T-helper 1 cell treated with Interleukin-12 subunit alpha and Interleukin-12 subunit beta and Interleukin-4 antibody, amounts not matched to agents 30 ng/mL and 1 ng/mL, for 36 hours (primary cell): ENCODE results near the gene KMT5B. TPM values are rescaled to one million over a fixed set of nuclear protein-coding genes. Genes with fewer than 3 reads are reported as not detected.

ENCODE experiments used
- intact Hi-C: fragments of 100-400 bp; cut with micrococcal nuclease; formaldehyde crosslinking; loops from one replicate; pipeline ENCODE4 v1.15.1; 2024
- total RNA-seq: library from RNA; stranded (reverse); gene quantifications from 2 replicates; pipeline ENCODE4 v1.2.3, GENCODE V29; 2022

KMT5B gene
- total RNA-seq, 1 donor from 2014 or later: 36.7 TPM

DNA sequence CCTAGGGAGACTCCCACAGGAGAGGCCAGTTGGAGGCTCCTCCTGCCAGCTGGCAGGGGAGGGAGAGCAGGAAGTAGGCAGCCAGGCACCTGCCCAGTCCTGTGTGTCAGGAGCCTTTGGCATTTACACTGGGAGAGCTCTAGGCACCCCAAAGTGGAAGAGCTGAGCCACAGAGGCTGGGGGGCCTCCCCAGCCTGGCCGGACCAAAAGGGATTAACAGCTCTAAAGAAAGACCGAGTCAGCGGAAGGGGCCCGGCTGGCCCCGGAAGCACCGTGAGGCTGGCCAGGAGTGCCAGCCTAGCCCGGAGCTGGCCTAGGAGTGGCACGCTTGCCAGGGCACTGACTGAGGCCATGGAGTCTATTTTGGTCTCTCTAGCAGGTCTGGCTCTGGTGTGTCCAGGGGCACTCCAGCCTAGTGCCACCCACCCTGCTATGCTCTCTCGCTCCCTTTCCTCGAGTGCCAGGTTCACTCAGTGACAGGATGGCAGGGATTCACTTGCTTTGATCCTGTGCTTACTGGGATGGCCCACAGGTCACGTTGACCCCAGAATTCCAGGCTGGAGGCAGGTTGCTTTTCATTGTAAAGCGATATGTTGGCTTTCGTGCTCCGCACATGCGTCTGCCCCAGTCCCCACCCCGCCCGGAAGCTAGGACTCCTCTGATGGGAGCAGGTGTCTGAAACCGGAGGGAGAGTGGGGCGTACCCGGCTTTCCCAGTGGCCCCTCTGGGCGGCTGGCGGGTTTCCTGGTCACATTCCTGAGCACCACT lies 3.3 kb upstream of the KMT5B start:
- intact Hi-C loops: loop anchor here (10.0 kb wide), 1 partner anchor 828 kb away; the partner anchor contains the start of gene TPCN2

GRCh38 chr11:68215524-68216170 lies 2.6 kb upstream of the KMT5B start:
- intact Hi-C loops: loop anchor here (2.0 to 10.0 kb wide), 2 partner anchors 245 to 829 kb away; partner anchors contain the start of genes PPP6R3 and TPCN2

DNA sequence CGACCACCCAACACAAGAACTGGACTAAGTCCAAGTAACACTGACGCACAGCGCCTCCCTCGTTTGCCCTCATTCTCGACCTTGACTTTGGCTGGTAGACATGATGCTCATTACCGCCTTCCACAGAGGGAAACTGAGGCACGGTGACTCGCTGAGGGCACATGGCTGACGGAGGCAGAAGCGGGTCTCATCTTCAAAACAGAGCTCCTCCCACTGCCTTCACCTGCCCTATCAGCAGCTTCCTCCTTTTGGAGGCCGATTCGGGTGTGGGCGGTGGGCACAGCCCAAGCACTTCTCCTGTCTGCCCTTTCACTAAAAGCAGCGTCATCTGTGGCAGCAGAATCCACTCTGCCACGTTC lies 2.0 kb upstream of the KMT5B start:
- intact Hi-C loops: loop anchor here (2.0 to 10.0 kb wide), 2 partner anchors 246 to 830 kb away; partner anchors contain the start of genes PPP6R3 and TPCN2

GRCh38 chr11:68214173-68215086 lies 1.3 kb upstream of the KMT5B start:
- intact Hi-C loops: loop anchor here (2.0 to 10.0 kb wide), 2 partner anchors 246 to 830 kb away; partner anchors contain the start of genes PPP6R3 and TPCN2

DNA sequence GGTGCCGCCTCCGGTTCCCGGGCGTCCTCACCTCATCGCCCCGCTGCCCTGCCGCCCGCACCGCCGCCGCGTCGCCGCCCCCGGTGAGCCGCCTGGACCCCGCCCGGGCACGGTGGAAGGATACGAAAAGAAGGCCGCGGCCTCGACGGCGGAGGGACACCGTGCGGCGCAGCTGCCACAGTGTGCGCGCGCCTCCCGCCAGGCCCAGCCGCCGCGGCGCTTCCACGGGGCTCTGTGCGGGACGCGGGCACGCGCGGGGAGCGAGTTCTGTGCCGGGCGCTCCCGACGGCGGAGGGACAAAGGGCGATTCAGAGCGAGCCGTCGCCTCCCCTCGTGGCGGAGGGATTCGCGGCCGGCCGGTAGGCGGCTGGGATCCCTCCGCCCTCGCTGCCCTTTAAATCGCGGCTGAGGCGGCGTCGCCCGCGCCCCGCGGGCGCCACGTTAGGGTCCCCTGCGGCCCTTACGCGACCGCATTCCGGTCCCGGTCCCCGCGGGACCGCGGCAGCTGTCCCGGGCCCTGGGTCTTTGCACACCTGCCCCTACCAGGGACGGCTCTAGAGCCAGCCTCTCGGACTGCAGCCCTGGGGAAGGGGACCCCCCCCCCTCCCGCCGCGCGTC lies 568 bp upstream of the KMT5B start:
- intact Hi-C loops: loop anchor here (2.0 to 10.0 kb wide), 2 partner anchors 247 to 831 kb away; partner anchors contain the start of genes PPP6R3 and TPCN2

DNA sequence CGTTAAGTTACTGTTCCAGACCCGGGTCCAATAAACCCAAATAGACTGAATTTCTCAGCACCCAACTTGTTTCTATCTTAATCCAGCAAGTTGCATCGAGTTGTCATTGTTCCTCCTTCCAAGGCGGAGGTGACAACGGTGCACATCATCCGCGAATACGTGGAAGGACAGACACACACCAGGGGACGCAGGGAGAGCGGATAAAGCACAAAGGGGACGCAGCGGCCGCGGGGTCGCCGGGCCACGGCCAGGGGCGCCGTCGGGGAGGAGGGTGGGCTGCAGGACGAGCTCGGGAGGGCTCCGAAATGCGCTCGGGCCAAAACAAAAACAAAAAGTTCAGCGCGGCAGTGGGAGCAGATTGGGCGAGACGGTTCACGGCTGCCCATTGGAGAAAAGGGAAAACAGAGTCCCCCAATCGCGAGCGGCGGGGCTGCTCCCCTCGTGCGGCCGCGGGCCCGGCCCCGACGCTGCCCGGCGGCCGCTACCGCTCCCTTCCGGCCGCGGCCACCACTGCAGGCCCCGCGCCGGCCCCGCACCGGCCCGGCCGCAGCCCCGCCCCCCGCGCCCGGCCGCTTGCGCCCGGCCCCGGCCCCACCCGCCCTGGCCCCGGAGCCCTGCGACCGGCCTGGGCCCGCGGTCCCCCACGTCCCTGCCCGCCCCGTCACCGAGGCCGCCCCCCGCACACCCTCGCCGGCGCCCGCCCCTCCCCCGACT lies 518 bp downstream of the KMT5B start:
- intact Hi-C loops: loop anchor here (1.0 to 10.0 kb wide), 3 partner anchors 60 to 832 kb away; partner anchors contain the start of genes CHKA and TPCN2

GRCh38 chr11:68211546-68211945 lies 1.6 kb downstream of the KMT5B start:
- intact Hi-C loops: loop anchor here (10.0 kb wide), 1 partner anchor 833 kb away; the partner anchor contains the start of gene TPCN2

DNA sequence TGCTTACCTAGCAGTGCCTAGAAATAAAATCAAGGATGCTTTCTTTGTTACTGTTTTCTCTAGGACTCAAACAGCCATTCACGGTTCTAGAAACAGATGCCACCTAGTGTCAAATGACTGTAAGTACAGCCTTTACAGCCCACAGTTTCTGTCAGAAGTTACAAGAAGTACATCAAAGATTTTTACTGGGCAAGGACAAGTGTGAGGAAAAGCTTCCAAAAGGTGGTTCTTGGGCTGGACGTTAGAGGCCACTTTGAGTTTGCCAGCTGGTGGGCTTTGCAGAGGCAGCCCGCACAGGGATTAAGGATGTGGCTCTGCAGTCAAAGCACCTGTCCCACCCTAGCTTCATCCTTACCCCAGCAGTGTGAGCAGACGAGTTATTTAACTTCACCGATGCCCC lies 6.9 kb downstream of the KMT5B start:
- intact Hi-C loops: loop anchor here (1.0 to 5.0 kb wide), 3 partner anchors 175 to 241 kb away; partner anchors contain the start of gene NDUFS8

GRCh38 chr11:68204402-68204801 lies 8.7 kb downstream of the KMT5B start:
- intact Hi-C loops: no loop called here

DNA sequence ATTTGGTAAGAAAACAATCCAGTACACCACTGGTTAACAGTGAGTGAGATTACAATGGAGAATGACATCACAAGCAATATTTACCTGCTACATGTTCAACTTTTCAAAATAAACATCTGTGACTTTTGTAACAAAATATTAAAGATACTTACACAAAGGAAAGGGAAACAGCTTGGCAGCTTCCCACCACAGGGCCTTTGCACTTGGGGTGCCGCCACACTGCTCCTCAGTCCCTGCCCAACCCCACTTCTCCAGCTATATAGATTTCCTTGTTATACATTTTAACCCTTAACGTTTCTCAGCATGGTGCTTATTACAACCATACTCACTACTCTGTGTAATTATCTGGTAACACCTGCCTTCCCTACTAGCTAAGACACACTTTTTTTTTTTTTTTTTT lies 10.9 kb downstream of the KMT5B start:
- intact Hi-C loops: no loop called here

GRCh38 chr11:68201492-68201891 lies 11.6 kb downstream of the KMT5B start:
- intact Hi-C loops: no loop called here

DNA sequence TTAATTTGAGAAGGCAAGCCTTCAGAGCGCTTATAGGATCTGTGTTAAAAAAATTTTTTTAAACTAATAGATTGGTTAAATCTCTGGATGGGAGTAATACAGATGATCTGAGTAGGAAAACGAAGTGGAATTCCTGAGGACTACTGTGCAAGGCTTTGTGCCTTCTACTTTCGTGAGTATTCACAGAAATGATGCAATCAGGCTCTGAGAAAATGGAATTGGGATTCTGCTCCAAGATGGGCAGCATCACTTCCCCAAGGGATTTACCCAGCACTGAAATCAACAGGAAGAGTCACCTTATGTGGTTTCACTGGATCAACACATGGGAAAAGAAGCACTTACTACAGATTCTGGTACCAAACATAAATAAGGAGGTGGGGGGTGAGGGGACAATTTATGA lies 12.5 kb downstream of the KMT5B start:
- intact Hi-C loops: no loop called here

GRCh38 chr11:68199295-68199987 lies 13.7 kb downstream of the KMT5B start:
- intact Hi-C loops: no loop called here

- intact Hi-C loops: no loop called here
Measured at GRCh38 chr11:68196219-68196618, 16.9 kb downstream of the KMT5B start.

- intact Hi-C loops: no loop called here
Measured at GRCh38 chr11:68194675-68195294, 18.3 kb downstream of the KMT5B start.

DNA sequence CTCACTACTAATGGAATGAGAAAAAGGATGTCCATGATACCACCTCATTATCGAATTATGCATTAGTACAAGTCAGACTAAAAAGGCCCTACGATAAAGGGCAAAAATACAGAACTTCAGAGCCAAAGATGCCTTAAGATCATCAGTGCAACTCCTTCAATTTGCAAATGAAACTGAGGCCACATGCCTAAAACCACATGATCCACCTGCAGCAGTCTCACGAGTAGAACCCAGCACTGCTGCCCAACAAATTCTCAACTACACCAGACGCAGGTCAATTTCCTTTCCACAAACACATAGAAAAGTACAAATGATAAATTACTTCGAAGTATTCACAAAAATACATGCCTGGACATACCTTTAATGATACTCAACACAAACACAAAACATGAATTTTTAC lies 20.1 kb downstream of the KMT5B start:
- intact Hi-C loops: no loop called here

DNA sequence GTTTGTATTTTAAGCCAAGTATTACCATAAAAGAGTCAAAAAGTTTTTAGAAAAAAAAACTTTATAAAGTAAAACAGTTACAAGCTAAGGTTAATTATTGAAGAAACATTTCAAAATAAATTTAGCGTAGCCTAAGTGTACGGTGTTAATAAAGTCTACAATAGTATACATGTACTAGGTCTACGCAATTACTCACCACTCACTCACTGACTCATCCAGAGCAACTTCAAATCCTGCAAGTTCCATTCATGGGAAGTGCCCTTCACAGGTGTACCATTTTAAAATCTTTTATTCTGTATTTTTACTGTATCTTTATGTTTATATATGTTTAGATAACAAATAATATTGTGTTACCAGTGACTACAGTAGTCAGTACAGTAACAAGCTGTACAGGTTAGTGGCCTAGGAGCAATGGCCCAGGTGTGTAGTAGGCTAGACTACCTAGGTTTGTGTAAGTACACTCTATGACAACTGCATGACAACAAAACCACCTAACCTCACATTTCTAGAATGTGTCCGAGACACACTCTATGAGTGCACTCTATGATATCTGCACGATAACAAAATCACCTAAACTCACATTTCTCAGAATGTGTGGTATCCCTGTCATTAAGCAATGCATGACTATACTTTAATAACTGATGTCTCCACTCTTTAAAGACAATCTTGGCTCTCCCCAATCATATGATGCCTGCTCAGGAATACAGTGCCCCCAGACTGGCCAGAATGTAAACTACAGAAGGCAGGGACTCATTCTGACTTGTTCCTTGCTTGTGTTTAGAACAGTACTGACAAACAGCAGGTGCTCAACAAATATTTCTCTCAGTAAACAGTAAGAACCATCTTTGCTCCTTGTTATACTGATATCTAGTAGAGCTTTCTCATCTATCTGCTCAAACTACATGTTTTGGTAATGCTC lies 21.2 kb downstream of the KMT5B start:
- intact Hi-C loops: no loop called here

DNA sequence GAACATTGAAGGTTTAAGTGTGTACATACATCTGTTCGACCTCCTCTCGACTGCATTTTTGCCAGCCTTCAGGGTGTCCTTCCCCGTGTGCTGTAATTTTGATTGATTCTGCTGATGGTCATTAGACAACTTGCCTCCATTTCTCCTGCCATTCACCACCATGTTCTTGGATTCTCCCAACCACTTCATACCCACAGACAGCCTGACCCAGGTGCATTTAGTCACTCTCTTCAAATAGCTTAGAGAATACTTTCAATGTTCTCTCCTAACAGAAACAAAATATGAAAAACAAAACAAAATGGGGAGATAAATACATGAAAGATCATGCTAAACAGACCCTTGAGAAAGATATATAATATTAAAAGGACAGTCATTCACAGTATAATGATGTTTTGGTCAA lies 23.2 kb downstream of the KMT5B start:
- intact Hi-C loops: no loop called here
